GM19193 (cell line): ENCODE results near the gene GFPT2.

Experiments used
- POLR2A ChIP-seq: IDR thresholded peaks from 4 replicates; pipeline ENCODE4 v1.6.1; 2011; ENCODE audit not compliant: insufficient read depth, insufficient read length; ENCODE audit errors: extremely low read depth

The GFPT2 gene

GRCh38 chr5:180291234-180291940, 61.7 kb downstream of the GFPT2 start:
- no peak for TF ChIP-seq POLR2A

- TF ChIP-seq POLR2A: no peak
These were observed 62.4 kb downstream of the GFPT2 start for GRCh38 chr5:180290568-180291233.

- TF ChIP-seq POLR2A: no peak
These were observed 63.2 kb downstream of the GFPT2 start for GRCh38 chr5:180289966-180290365.

- TF ChIP-seq POLR2A: no peak
These were observed 63.7 kb downstream of the GFPT2 start for GRCh38 chr5:180289433-180289832.

- TF ChIP-seq POLR2A: no peak
These were observed 65.3 kb downstream of the GFPT2 start for GRCh38 chr5:180287868-180288267.

GRCh38 chr5:180287404-180287803, 65.7 kb downstream of the GFPT2 start:
- no peak for TF ChIP-seq POLR2A

GRCh38 chr5:180284149-180284548, 69.0 kb downstream of the GFPT2 start:
- no peak for TF ChIP-seq POLR2A

GRCh38 chr5:180283026-180283615, 70.0 kb downstream of the GFPT2 start:
- no peak for TF ChIP-seq POLR2A

GRCh38 chr5:180282281-180282680, 70.9 kb downstream of the GFPT2 start:
- no peak for TF ChIP-seq POLR2A

- no peak for TF ChIP-seq POLR2A
These were observed 71.4 kb downstream of the GFPT2 start for GRCh38 chr5:180281706-180282105.

GRCh38 chr5:180274695-180275094, 78.4 kb downstream of the GFPT2 start:
- TF ChIP-seq POLR2A: no peak

- no peak for TF ChIP-seq POLR2A
These were observed 81.9 kb downstream of the GFPT2 start for GRCh38 chr5:180271221-180271620.

GRCh38 chr5:180259260-180259611, 93.9 kb downstream of the GFPT2 start:
- TF ChIP-seq POLR2A: no peak

- TF ChIP-seq POLR2A: no peak
These were observed 99.9 kb downstream of the GFPT2 start for GRCh38 chr5:180253036-180253824.

GRCh38 chr5:180251887-180252286, 101.2 kb downstream of the GFPT2 start:
- no peak for TF ChIP-seq POLR2A

GRCh38 chr5:180251141-180251540, 102.0 kb downstream of the GFPT2 start:
- no peak for TF ChIP-seq POLR2A
